CD4-positive, alpha-beta T cell treated with Interleukin-6 at 100 ng/mL for 8 hours (primary cell): ENCODE measurements around the gene FIBP.
A peak's percentile ranks its signal among the peaks of the same experiment; 100 is the strongest.
"Not testable (repeated sequence)": the region's sequence is repeated elsewhere in the genome, so short reads cannot be mapped to it uniquely, and the experiment has no call there.

ENCODE experiments used
- DNase-seq: peaks from one replicate; pipeline ENCODE4 v3.0.0-alpha.2; 2020; ENCODE audit warnings: mixed read lengths, low spot score

Gene FIBP

DNA sequence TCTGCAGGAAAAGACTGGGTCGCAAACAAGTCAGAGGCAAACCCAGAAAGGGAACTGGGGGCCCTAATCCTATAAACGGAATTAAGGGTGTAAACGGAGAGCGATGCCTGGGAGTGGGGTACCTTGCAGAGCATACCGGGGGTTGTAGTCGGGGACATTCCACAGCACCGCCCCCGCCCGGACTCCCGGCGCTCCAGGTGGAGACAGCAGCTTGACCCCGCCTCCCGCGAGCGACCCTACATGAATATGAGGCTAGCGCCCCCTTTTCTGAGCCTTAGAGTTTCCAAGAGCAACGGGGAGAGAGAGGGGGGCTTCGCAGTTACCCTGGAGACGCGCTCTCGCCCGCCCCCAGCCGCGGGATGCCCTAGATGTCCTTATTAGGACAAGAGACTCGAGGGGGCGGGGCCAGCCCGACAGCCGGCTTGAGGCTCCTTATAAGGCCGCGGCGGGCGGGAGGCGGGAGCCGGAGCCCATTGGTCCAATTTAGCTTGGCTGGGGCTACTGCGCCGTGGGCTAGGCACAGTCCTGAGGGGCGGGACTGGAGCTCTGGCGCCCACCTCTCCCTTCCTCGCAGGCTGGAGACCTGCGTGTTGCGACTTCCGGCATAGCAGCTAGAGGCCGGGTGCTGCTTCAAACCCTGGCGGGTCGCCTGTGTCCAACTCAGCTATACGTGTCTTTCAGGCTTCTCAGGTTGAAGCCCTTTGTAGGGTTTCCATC is 29.0 kb downstream of the FIBP start:
- peak; percentile 97 for DNase-seq

DNA sequence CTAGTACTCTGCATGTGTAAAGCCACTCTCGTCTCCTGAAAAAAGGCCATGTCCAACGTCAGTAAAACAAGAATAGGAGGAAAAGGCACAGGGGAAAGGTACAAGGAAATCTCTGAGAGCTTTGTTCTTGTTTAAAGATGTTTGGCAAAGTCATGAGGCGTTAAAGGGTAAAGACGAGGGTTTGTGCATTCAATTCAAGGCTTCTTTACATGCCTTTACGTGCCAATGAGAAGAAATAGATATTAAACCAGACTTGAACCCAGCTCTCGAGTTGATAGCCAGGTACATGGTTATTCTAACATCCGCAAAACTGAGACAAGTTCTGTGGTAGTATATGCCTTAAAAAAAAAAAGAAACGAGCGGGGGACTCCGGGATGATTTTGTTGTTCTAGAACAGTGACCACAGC is 29.6 kb downstream of the FIBP start:
- DNase-seq, result peak; percentile 1

GRCh38 chr11:65857853-65858680 is 30.2 kb downstream of the FIBP start, which contains the start of gene CFL1:
CFL1 (minus strand) TSS chr11:65858180; CDS start chr11:65858099, 81 bp downstream.
- peak; percentile 97 for DNase-seq

GRCh38 chr11:65857500-65857852 is 30.8 kb downstream of the FIBP start:
- DNase-seq, result peak; percentile 45

DNA sequence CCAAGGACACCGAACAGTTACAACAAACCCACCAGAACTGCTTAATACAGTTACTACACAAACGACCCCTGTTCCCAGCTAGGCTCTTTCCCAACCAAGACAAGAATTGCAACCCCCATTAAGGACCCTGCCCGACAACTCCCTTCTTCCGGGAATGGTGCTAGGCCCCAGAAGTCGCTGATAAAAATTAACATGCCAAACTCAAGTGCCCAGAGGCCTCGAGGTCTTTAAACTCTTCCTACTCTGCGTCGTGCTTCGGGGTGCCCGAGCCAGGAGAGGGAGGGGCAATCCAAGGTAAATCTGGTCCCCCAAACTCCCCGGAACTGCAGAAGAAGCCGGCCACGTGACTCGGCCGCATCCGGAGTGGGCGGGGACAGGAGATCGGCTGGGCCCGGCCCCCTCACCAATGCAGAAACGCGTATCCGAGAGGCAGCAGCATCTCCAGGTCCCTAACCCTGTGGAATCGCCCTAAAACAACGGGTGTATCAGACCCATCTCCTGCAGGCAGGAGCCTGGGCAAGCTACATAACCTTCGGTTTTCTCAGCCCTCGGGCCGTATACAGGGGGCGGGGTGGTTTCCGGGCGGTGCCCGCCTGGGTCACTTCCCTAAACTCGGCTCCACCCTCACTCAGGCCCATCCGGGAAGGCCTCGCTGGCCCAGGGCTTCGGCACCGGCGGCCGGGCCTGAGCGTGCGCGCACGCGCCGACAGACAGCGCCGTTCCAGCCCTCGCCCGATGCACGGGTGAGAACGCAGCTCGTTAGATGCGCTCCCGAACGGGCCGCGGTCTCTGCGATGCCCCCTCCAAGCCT is 31.4 kb downstream of the FIBP start:
- peak; percentile 85 for DNase-seq

DNA sequence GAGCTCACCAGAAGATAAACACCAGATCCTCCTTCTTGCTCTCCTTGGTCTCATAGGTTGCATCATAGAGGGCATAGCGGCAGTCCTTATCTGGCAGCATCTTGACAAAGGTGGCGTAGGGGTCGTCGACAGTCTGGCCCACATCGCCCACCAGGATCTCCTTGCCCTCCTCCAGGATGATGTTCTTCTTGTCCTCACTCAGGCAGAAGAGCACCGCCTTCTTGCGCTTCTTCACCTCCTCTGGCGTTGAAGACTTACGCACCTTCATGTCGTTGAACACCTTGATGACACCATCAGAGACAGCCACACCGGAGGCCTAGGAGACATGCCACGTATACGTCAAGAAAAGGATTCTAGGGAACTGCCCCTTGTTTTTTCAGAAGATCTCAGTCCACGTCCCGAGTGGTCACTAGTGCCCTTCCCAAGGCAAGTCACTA is 32.3 kb downstream of the FIBP start:
- no peak for DNase-seq

DNA sequence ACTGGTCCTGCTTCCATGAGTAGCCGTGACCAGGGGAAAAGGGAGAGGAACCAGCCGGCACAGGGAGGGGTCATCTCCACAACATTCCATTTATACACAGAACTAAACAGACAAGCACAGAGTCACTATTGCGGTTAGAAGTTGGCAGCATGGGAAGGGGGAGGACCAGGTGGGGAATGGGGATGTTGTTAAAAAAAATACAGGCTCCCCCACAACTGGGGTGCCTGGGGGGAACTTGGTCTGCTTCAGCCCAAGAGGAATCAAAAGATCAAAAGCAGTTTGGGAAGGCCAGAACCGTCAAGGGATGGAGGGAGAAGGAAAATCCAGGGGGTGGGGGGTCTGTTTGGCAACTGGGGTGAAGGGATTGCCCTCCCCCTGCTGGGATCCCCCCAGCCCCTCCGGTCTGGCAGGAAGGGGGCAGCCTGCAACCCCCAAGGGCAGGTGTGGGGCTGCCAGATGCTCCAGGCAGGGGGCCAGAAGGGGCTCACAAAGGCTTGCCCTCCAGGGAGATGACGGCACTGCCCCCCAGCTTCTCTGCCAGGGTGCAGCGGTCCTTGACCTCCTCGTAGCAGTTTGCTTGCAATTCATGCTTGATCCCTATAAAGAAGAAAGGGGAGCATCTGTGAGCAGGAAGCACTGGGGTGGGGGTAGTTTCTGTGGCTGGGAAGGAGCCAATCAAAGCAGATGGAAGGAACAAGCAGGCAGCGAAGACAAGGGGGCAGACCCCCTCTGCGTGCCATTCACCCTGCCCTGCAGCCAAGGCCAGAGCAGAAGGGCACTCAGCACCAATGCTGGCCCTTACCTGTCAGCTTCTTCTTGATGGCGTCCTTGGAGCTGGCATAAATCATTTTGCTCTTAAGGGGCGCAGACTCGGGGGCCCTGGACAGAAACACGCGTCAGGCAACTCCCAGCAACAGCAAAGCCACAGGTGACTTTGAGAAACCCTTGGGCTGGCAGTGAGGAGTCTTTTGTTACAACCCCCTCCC is 33.1 kb downstream of the FIBP start:
- DNase-seq, result peak; percentile 0

GRCh38 chr11:65854161-65854592 is 34.1 kb downstream of the FIBP start:
- DNase-seq, result no peak

DNA sequence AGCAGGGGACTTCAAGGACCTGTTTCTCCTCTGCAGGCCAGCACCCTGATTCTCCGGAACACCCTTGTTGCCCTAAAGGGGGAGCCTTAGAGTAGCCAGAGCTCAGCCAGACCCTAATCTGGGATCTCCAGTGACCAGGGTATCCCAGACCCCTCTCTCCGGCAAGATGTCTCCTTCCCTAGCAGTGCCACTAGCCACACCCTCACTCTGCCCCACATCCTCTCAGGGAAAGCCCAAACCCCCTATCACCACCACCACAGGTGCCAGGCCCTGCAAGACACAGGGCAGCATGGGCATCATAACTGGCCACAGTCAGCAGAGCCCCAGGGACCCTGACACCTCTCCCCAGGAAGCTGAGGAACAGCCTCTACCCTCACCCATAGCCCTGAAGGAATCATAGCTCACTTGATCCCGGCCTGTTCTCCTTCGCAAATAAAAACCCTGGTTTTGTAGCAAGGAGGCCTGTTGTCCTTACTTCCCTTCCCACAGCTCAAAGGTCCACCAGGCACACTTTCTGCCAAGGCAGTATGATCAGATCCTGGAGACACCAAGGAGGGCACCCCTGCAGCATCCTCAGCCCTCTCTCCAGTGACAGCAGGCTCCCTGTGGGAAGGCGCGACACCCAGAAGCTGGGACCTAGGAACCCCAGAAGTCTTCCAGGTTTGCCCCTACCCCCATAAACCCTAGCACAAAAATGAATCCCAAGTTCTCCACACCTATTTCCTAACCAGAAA is 34.9 kb downstream of the FIBP start:
- no peak for DNase-seq

- DNase-seq, result peak; percentile 1
Measured at GRCh38 chr11:65852508-65853245, 35.6 kb downstream of the FIBP start.

DNA sequence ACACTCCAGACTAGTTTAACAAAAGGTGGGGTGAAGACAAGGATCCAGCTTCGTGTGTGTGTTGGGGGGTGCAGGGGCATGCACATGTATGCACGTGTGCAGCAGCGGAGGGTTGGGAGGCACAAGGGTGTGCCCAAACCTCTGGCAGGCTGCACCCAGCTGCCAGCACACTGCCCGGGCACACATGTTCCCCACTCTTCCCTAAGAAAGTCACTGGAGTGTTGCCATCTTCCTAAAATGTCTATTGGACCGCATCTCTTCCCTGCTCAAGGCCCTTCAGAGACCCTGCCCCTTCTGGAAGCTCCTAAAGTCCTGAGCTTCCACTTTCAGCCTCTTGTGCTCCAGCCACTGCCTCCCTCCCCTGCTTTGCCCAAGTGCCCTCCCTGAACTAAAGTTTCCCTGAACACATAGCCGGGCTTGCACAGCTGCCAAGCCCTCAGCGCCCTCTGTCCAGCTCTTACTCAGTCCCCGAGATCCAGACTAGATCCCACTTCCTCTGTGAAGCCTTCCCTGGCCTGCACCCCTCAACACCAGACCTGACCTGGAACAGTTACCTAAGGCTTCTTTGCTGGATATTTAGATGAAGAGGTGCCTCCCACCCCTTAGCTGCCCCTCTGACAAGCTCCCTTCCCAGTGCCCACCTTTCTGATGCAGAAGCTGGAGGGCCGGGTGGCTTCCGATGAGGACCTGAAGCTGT is 36.3 kb downstream of the FIBP start:
- DNase-seq, result no peak

- DNase-seq, result no peak
Measured at GRCh38 chr11:65851083-65851579, 37.1 kb downstream of the FIBP start.

- no peak for DNase-seq
Measured at GRCh38 chr11:65850217-65851082, 37.8 kb downstream of the FIBP start.

DNA sequence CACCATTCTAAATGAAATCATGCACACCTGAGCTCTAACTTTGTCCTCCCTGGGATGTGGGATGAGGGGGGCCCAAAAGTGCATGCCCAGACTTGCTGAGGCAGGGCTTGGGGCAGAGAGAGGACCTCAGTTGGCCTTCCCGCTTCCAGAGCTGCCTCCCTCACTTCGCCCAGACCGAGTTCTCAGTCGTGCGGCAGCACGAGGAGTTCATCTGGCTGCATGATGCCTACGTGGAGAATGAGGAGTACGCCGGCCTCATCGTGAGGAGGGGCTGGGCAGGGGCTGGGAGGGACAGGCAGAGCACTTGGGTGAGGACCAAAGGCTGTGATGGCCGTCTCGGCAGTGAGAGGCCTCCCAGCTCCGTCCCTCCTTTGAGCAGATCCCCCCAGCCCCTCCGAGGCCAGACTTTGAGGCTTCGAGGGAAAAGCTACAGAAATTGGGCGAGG is 38.5 kb downstream of the FIBP start:
- DNase-seq, result no peak

GRCh38 chr11:65849366-65849765 is 38.9 kb downstream of the FIBP start:
- no peak for DNase-seq

- not testable (repeated sequence) for DNase-seq
Measured at GRCh38 chr11:65848693-65849092, 39.6 kb downstream of the FIBP start.

DNA sequence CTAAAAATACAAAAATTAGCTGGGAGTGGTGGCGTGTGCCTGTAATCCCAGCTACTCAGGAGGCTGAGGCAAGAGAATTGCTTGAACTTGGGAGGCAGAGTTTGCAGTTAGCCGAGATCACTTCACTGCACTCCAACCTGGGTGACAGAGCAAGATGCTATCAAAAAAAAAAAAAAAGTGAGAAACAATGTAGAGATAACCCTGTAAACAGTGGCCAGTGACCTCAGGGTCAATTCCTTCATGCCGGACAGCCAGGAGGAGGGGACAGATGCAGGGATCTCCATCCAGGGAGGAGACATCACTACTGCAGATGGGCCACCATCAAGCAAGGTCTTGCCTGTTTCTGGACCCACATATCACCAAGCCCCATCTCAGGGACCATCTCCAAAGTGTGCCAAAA is 40.5 kb downstream of the FIBP start:
- no peak for DNase-seq
